NCI-H187 (cell line): ENCODE measurements around the gene RSPH1.

Experiments used
- DNase-seq, 2 experiments: peaks; one replicate each; lab custom pipeline; 2025; lab: John Stamatoyannopoulos, UW

The RSPH1 gene

GRCh38 chr21:42531771-42532170, 35.7 kb upstream of the RSPH1 start:
- DNase-seq: no peak

GRCh38 chr21:42530167-42530518, 34.1 kb upstream of the RSPH1 start:
- DNase-seq: no peak

- no peak for DNase-seq
These were observed 31.6 kb upstream of the RSPH1 start for GRCh38 chr21:42527489-42528158.

GRCh38 chr21:42527127-42527488, 31.1 kb upstream of the RSPH1 start:
- no peak for DNase-seq

GRCh38 chr21:42526379-42526727, 30.3 kb upstream of the RSPH1 start:
- no peak for DNase-seq

GRCh38 chr21:42525676-42526378, 29.8 kb upstream of the RSPH1 start:
- DNase-seq: no peak

GRCh38 chr21:42525029-42525581, 29.1 kb upstream of the RSPH1 start:
- DNase-seq: no peak

- DNase-seq: peak; percentile 66 to 79
These were observed 28.5 kb upstream of the RSPH1 start for GRCh38 chr21:42524341-42525028.

- no peak for DNase-seq
These were observed 27.9 kb upstream of the RSPH1 start for GRCh38 chr21:42523941-42524340.

- no peak for DNase-seq
These were observed 27.2 kb upstream of the RSPH1 start for GRCh38 chr21:42523211-42523610.

- no peak for DNase-seq
These were observed 26.7 kb upstream of the RSPH1 start for GRCh38 chr21:42522771-42523170.

GRCh38 chr21:42522271-42522670, 26.2 kb upstream of the RSPH1 start:
- no peak for DNase-seq

- DNase-seq: no peak
These were observed 25.8 kb upstream of the RSPH1 start for GRCh38 chr21:42521805-42522204.

- DNase-seq: no peak
These were observed 25.4 kb upstream of the RSPH1 start for GRCh38 chr21:42521384-42521783.

- DNase-seq: no peak
These were observed 24.7 kb upstream of the RSPH1 start for GRCh38 chr21:42520628-42521253.

GRCh38 chr21:42518626-42519025, 22.6 kb upstream of the RSPH1 start:
- no peak for DNase-seq

- DNase-seq: no peak
These were observed 22.2 kb upstream of the RSPH1 start for GRCh38 chr21:42518215-42518614.

GRCh38 chr21:42515708-42516502, 19.9 kb upstream of the RSPH1 start:
- peak; percentile 43 to 47 for DNase-seq

- DNase-seq: no peak
These were observed 18.8 kb upstream of the RSPH1 start for GRCh38 chr21:42514883-42515228.

- DNase-seq: no peak
These were observed 18.2 kb upstream of the RSPH1 start for GRCh38 chr21:42513985-42514882.
